Pons (tissue), 1 donor: ENCODE measurements around the gene TREML2.

ENCODE experiments used
- DNase-seq: peaks from one replicate; pipeline ENCODE4 v3.0.0-alpha.2; 2016; ENCODE audit warnings: low spot score

The TREML2 gene

GRCh38 chr6:41147917-41148316, 53.0 kb downstream of the TREML2 start:
- DNase-seq = no peak
